Cerebellar nuclear complex (tissue), 1 donor: Measurements from ENCODE around the gene CAMK2N1.
"Not testable (repeated sequence)": the region's sequence is repeated elsewhere in the genome, so short reads cannot be mapped to it uniquely, and the experiment has no call there.

ENCODE experiments used
- DNase-seq, 2 experiments: peaks; one replicate each; lab custom pipeline; 2025; lab: John Stamatoyannopoulos, UW

The CAMK2N1 gene

GRCh38 chr1:20496725-20497383, 10.8 kb upstream of the CAMK2N1 start:
- not testable (repeated sequence) for DNase-seq

- DNase-seq, result no peak
These were observed 10.2 kb upstream of the CAMK2N1 start for GRCh38 chr1:20496241-20496661.

GRCh38 chr1:20495661-20496060, 9.7 kb upstream of the CAMK2N1 start:
- no peak for DNase-seq

GRCh38 chr1:20494609-20495311, 8.8 kb upstream of the CAMK2N1 start:
- no peak for DNase-seq

DNA sequence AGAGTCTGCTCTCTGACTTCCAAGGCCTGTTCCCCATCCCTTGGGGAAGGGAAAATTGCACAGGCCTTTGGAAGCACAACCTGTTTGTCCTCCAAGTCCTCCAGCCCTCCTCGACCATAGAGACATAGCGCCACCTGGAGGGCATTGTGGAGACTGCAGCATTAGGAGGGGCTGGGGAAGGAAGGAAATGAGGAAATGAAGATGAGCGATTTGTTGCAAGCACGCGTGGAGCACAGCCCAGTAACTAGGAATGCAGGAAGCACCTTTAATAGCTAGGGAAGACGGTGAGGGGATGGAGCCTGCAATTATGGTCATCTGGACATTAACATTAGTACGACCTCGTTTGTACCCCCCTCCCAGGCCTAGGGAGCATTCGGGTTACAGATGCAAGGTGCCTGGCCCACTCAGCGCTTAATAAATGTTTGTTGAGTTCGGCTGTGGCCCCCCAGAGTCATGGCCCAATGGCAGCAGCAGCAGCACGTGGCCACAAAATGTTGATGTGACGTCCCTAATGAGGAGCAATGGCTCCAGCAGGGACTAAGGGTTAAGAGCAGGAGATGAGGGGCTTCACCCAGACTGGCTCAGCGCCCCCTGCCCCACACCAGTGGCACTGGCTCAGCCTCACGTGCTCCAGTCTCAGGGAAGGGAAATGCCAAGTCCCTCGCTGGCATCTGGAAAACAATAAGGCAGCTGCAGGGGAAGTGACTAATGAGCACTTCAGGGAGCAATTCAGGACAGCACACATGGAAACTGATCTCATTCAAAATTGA, 8.0 kb upstream of the CAMK2N1 start:
- DNase-seq, result peak in 1 of 2 experiments; percentile 55

DNA sequence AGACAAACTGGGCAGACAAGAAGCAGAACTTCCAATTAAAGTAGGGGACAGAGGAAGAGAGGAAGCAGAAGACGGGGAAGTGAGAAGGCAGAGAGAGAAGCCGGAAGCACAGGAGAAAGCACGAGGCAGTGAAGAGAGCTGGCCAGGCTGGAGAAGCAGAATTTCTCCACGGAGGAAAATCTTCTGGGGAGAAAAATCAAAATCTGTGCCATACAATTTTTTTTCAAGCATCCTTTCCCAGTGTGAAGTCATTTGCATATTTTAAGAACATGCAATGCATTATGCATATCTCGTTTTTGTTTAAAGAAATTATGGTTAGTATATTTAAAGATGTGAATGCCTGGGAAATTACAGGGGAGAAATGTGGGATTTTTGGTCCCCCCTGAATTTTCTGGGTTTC, 7.3 kb upstream of the CAMK2N1 start:
- no peak for DNase-seq

DNA sequence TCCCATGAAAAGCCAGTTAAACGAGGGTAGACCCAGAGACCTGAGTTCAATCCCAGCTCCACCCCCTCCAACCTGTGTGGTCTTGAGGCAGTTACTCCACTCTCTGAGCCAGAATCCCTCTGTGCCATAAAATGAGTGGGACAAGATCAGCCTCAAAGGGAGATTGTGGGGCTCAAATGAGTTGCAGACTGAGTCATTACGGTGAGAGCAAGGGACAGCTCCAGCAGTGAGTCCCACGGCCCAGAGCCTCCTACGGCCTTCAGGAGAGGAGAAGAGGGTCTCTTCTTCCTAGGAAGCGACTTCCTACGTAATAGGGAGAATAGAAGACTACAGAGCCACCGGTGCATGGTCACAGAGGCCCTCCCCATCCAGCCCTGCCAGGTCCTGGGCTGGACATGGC, 6.7 kb upstream of the CAMK2N1 start:
- no peak for DNase-seq

DNA sequence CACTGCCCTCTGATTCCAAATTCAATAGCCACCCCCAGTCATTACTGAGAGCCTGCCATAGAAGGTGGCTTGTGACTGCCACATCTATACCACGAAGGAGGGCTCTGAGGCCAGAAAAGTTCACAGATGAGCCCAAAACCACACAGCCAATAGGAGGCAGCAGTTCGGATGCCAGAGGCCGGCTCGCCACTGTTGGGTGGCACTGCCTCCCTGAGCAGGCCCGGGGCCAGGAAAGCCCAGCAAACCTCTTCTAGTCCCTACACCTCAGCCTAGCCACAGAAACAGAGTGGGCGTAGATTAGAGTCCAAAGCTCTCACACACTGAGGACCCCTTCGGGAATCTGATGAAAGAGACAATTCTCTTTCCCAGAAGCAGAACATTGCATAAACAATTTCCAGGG, 5.9 kb upstream of the CAMK2N1 start:
- DNase-seq, result no peak

DNA sequence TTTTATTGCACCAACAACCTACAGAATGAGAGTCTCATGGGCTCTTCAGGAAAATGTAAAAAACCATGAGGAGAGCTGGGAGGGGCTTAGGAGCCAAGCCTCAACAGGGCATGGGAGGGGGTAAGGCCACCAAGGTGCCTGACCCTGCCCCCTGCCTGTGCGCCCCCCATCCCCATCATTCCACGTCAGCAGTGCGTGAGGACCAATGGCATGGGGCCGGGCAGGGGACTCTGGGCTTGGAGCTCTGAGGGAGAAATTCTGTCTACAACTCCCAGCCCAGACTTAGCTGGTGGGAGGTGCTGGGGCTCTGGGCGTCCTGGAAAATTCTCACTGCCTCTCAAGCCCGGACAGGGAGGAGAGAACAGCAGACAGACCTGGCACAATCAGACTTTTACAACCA, 5.2 kb upstream of the CAMK2N1 start:
- no peak for DNase-seq

- DNase-seq, result no peak
These were observed 1.2 kb upstream of the CAMK2N1 start for GRCh38 chr1:20487236-20487590.

- DNase-seq, result no peak
These were observed 636 bp upstream of the CAMK2N1 start for GRCh38 chr1:20486457-20487235.

DNA sequence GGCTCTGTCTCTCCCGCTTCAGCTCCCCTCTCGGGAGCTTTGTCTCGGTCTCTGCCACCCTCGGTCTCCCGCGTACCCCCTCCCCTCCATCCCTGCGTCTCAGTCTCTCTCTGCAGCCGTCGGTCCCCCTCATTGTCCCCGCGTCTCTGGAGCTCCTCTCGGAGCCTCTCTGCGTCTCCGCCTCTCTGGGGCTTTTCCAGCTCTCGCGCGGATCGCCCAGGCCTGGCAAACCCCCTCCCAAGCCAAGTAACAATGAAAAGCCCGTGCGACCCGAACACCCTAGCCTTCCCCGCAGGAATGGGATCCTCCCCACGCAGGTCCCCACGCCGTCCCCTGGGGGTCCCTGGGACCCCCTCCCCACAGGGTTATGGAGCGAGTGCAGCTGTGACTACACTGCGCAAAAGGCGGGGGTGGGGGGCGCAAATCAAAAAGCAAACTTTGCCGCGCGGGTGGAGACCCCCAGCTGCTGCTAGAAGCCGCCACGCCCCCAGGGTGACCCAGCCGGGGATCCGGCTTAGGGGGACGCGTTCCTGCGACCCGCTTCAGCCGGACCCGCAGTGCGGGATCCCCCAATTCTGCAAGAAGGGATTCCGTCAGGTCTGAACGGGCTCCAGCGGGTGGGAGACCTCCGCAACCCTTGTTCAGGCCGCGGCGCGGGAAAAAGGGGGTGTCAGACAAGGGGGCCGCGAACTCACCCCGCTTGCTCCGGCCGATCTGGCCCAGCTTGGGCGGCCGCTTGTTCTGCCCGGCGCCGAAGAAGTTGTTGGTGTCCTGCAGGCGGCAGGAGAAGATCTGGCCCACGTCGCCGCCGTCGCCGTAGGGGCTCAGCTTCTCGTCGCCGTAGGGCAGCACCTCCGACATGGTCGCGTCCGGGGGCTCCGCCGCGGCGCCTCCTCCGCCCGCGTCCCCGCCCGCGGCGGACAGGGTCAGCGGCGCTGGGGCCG, 1.2 kb downstream of the CAMK2N1 start:
- no peak for DNase-seq

DNA sequence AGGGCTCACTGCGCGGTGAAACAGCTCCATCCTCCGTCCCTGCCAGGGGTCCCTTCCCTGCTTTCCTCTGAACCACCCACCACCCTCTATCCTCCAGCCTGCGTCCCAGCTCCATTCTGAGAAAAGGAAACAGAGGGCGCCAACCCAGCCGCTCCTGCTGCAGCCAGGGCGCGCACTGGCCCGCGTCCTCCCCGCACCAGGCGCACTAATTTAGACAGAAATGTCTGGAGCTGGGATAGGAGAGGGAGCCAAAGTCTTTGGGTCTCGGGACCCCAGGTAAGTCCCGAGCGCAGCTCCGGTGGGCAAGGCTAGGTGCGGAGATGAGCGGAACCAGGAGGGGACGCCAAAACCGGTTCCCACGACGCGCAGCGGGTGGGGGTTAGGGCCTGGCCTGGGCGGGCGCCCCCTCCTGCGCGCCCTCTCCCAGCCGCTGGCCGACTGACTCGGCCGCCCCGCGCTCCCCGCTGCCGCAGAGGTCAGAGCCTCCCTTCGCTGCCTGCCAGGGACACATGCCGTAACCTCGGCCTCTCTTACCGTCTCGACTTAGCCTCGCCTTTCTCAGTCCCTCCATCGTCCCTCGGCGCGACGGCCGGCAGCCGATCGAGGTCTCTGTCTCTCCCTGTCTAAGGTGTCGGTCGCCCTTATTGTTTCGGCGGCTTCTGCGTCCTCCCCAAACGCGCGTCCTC, 2.0 kb downstream of the CAMK2N1 start:
- DNase-seq, result no peak

DNA sequence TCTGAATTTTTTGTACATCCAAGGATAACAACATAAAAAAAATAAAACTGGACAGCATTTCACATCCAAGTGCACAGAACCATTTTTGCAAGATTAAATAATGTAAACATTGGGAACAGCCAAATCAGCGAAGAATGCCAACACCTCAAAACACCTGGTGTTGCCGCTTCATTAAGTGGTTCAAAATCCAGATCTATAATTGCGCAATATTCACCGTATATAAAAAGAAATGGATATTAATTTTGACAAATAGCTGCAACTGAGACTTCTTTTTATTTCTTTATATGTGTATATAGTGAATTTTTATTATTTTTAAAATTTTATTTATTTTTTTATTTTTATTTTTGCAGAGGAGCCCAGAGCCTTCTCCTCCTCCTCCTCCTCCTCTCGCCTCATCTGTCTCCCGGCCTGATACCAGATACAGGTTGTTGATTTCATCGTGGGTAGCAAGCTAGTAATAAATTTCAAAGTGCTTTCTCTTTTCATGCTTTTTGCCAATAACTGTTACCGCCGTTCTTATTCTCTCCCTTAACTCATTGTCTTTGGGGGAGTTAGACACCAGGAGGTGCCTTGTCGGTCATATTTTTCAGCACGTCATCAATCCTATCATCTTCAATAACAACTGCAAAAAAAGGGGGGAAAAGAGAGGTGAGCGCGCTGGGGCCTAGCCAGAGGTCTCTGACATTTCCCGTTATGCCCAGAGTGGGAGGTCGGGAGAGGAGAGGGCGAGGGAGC, 2.7 kb downstream of the CAMK2N1 start:
- DNase-seq, result no peak

- no peak for DNase-seq
These were observed 4.1 kb downstream of the CAMK2N1 start for GRCh38 chr1:20481643-20482498.

GRCh38 chr1:20480951-20481617, 4.9 kb downstream of the CAMK2N1 start:
- DNase-seq, result no peak

DNA sequence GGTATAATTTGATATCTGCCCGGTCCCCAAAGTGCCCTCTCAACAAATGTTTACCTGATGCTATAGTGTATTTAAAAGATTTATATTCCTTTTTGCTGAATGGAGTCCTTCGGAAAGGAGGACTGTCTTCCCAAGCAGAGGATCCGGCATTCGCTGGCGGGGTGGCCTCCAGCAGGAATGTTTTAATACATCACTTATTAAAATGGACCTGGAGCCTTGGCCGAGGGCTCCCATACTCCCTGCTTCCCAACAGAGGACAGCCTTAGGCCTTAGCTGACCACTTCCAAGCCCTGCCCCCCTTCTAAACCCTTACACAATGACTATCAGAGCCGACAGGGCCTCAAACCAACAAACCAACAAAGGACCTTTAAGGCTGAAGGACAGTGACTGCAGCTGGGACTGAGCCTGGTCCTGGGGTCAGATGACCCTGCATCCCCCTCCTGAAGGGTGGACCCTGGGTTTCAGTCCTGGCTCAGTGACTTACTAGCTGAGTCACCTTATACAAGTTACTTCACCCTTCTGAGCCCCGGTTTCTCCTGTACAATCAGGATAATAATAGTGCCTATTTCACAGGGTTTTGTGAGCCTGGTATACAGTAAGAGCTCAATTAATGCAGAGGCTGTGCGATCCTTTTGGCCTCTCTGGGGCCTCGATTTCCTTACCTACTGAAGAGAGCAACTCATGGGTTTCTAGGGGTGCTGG, 5.6 kb downstream of the CAMK2N1 start:
- no peak for DNase-seq

DNA sequence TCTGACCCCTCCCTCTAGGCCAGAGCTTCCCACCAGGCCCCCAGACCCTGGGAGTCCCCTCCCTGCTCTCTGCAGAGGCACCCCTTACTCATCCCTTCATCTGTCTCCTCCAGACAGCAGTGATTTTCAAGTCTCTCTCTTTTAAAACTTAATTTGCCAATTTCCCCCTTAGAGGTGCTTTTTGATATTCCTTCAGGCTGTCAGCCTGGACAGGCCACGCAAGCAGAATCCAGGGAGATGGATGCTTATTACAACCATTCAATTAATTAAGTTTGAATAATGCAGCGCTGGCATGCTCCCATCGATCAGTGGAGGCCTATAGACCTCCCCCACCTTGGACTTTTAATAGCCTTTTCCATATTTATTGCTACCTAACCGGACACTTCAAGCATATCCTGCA, 6.2 kb downstream of the CAMK2N1 start:
- DNase-seq, result no peak
